GM21360 (cell line): ENCODE data around the gene SMARCB1.

Experiments used
- ATAC-seq: cut with Tn5 transposase; IDR thresholded peaks from one replicate; pipeline ENCODE4 v1.9.1; 2021; ENCODE audit warnings: mild to moderate bottlenecking, moderate library complexity; ENCODE audit not compliant: unreplicated experiment

The SMARCB1 gene

GRCh38 chr22:23779731-23780130 is 7.0 kb upstream of the SMARCB1 start:
- ATAC-seq: no peak

GRCh38 chr22:23780146-23780748 is 6.5 kb upstream of the SMARCB1 start:
- no peak for ATAC-seq

- ATAC-seq: no peak
Measured at GRCh38 chr22:23781065-23781464, 5.7 kb upstream of the SMARCB1 start.

GRCh38 chr22:23781511-23782183 is 5.1 kb upstream of the SMARCB1 start:
- ATAC-seq: no peak

- ATAC-seq: no peak
Measured at GRCh38 chr22:23782252-23782651, 4.5 kb upstream of the SMARCB1 start.

- ATAC-seq: no peak
Measured at GRCh38 chr22:23782703-23783102, 4.1 kb upstream of the SMARCB1 start.

- ATAC-seq: no peak
Measured at GRCh38 chr22:23783265-23784150, 3.3 kb upstream of the SMARCB1 start.

GRCh38 chr22:23784215-23784732 is 2.5 kb upstream of the SMARCB1 start:
- ATAC-seq: no peak

- no peak for ATAC-seq
Measured at GRCh38 chr22:23786261-23786710, 480 bp upstream of the SMARCB1 start.

- ATAC-seq: no peak
Measured at GRCh38 chr22:23787600-23787896, 782 bp downstream of the SMARCB1 start.

- no peak for ATAC-seq
Measured at GRCh38 chr22:23787910-23788309, 1.1 kb downstream of the SMARCB1 start.

GRCh38 chr22:23789121-23789520 is 2.4 kb downstream of the SMARCB1 start:
- ATAC-seq: no peak

- no peak for ATAC-seq
Measured at GRCh38 chr22:23789638-23790037, 2.9 kb downstream of the SMARCB1 start.

GRCh38 chr22:23790819-23791737 is 4.3 kb downstream of the SMARCB1 start:
- ATAC-seq: no peak

GRCh38 chr22:23791738-23792645 is 5.2 kb downstream of the SMARCB1 start:
- no peak for ATAC-seq

GRCh38 chr22:23793326-23793725 is 6.6 kb downstream of the SMARCB1 start:
- no peak for ATAC-seq

- no peak for ATAC-seq
Measured at GRCh38 chr22:23796461-23796860, 9.7 kb downstream of the SMARCB1 start.

- peak; percentile 53 for ATAC-seq
Measured at GRCh38 chr22:23800297-23801237, 13.8 kb downstream of the SMARCB1 start.
